ENCODE measurements around the gene MYH11.

- no peak for TF ChIP-seq CTCF (IDR thresholded peaks at IDR 0.05)
- no peak for TF ChIP-seq POLR2A (IDR thresholded peaks at IDR 0.05)
Observed at GRCh38 chr16:15746332-15746731, 110.5 kb downstream of the MYH11 start.

All from lower leg skin (tissue), 3 donors.